Naive thymus-derived CD4-positive, alpha-beta T cell (primary cell): ENCODE results near the gene SWSAP1. TPM values are rescaled to one million over a fixed set of nuclear protein-coding genes. Genes with fewer than 3 reads are reported as not detected.

ENCODE experiments used
- ATAC-seq: fragments of 150-1000 bp; cut with Tn5 transposase; 2 replicates; pipeline ENCODE4 v1.10.0; 2021; ENCODE audit warnings: mild to moderate bottlenecking, moderate library complexity
- CTCF ChIA-PET: fragments of 350-600 bp; sonication (Branson Sonifier 250); formaldehyde crosslinking; loops from one replicate; lab custom pipeline; 2021; ENCODE audit warnings: antibody characterized with exemption; lab: Charles Lee
- POLR2A ChIA-PET: fragments of 350-600 bp; sonication (Branson Sonifier 250); formaldehyde crosslinking; loops from one replicate; lab custom pipeline; 2021; ENCODE audit warnings: antibody characterized with exemption, inconsistent platforms; lab: Charles Lee
- DNase-seq, 9 donors: peaks; one replicate each; pipeline versions ENCODE4 v3.0.0 to v3.0.0-alpha.2; 2020 to 2022; ENCODE audit warnings: mixed read lengths in 1 of 9
- H3K27ac ChIP-seq: one replicate; pipeline ENCODE4 v1.7.0; 2013; ENCODE audit warnings: mild to moderate bottlenecking, low read depth, low read length, moderate library complexity
- H3K27me3 ChIP-seq, 2 donors: one replicate each; pipeline ENCODE4 v1.7.0; 2013; ENCODE audit warnings: low read length in 2 of 2, mild to moderate bottlenecking in 2 of 2, moderate library complexity in 2 of 2; ENCODE audit not compliant: control insufficient read depth in 2 of 2, insufficient read depth in 2 of 2
- H3K36me3 ChIP-seq, 3 experiments: 1 replicate in 2 of 3; 2 replicates in 1 of 3; pipeline ENCODE4 v1.7.0; 2013; ENCODE audit warnings: low read length in 3 of 3, mild to moderate bottlenecking in 3 of 3, moderate library complexity in 1 of 3; ENCODE audit not compliant: insufficient read depth in 3 of 3, control insufficient read depth in 2 of 3
- H3K4me1 ChIP-seq, 2 donors: one replicate each; pipeline ENCODE4 v1.7.0; 2013; ENCODE audit warnings: low read length in 2 of 2, mild to moderate bottlenecking in 2 of 2, moderate library complexity in 1 of 2; ENCODE audit not compliant: control insufficient read depth in 2 of 2, insufficient read depth in 2 of 2
- H3K4me3 ChIP-seq: 2 replicates; pipeline ENCODE4 v1.7.0; 2013; ENCODE audit warnings: mild to moderate bottlenecking, low read length
- H3K9me3 ChIP-seq, 3 experiments: 1 replicate in 2 of 3; 2 replicates in 1 of 3; pipeline ENCODE4 v1.7.0; 2013; ENCODE audit warnings: low read length in 3 of 3; ENCODE audit not compliant: control insufficient read depth in 2 of 3
- H3K27ac Mint-ChIP-seq, 9 donors: one replicate each; pipeline ENCODE4 v1.8.0; 2020 to 2022; ENCODE audit warnings: mixed read lengths in 9 of 9, mild to moderate bottlenecking in 8 of 9, moderate library complexity in 5 of 9, inconsistent platforms in 2 of 9
- H3K27me3 Mint-ChIP-seq, 5 donors: one replicate each; pipeline ENCODE4 v1.8.0; 2021 to 2022; ENCODE audit warnings: mixed read lengths in 5 of 5, mild to moderate bottlenecking in 1 of 5
- H3K36me3 Mint-ChIP-seq, 5 donors: one replicate each; pipeline ENCODE4 v1.8.0; 2020 to 2022; ENCODE audit warnings: mixed read lengths in 5 of 5, mild to moderate bottlenecking in 3 of 5, inconsistent platforms in 1 of 5
- H3K4me1 Mint-ChIP-seq, 7 donors: one replicate each; pipeline ENCODE4 v1.8.0; 2020 to 2022; ENCODE audit warnings: mixed read lengths in 7 of 7, mild to moderate bottlenecking in 3 of 7, inconsistent platforms in 1 of 7
- H3K4me3 Mint-ChIP-seq, 10 donors: one replicate each; pipeline ENCODE4 v1.8.0; 2020 to 2022; ENCODE audit warnings: mild to moderate bottlenecking in 10 of 10, mixed read lengths in 10 of 10, moderate library complexity in 6 of 10, inconsistent platforms in 2 of 10
- H3K9me3 Mint-ChIP-seq, 11 donors: one replicate each; pipeline ENCODE4 v1.8.0; 2020 to 2022; ENCODE audit warnings: mixed read lengths in 11 of 11, mild to moderate bottlenecking in 4 of 11, inconsistent platforms in 1 of 11, moderate library complexity in 1 of 11
- intact Hi-C, 2 donors: fragments of 100-400 bp; cut with micrococcal nuclease; formaldehyde crosslinking; loops; one replicate each; pipeline ENCODE4 v1.15.1; 2023
- polyA plus RNA-seq, 2 donors: library from polyadenylated mRNA; unstranded; fragments of 300-500 nt; fragmentation: Illumina TruSeq; gene quantifications; one replicate each; pipeline ENCODE4 v1.2.3, GENCODE V29; 2021
- total RNA-seq, 6 experiments: library from RNA in 5 of 6; stranded (reverse) in 5 of 6; gene quantifications; 1 replicate in 5 of 6; 2 replicates in 1 of 6; pipeline ENCODE4 v1.2.3 and lab custom pipeline; 2021 to 2026

Gene SWSAP1
- total and polyA plus RNA-seq, 7 experiments from 2014 or later: 3.4 to 7.3 (median 4.1) TPM

GRCh38 chr19:11356676-11357550, 17.6 kb upstream of the SWSAP1 start:
- Mint-ChIP-seq H3K9me3 (peaks cover 0 to 5% (median 0%) of the 10 kb centered on the region in 11 donors), H3K36me3 (no peaks in the 10 kb centered on the region), H3K4me1 (peaks cover 9 to 19% (median 13%) of the 10 kb centered on the region in 7 donors), H3K4me3 (peak overlapping the region in 8 of 10 donors; percentile 72 to 90 (median 82)), H3K27ac (no peak overlapping the region), H3K27me3 (peaks cover 0 to 17% (median 7%) of the 10 kb centered on the region in 5 donors)
- Histone ChIP-seq H3K27ac (no peak overlapping the region), H3K4me1 (peaks cover 3 to 4% of the 10 kb centered on the region in 2 donors), H3K27me3 (peaks cover 0 to 6% of the 10 kb centered on the region in 2 donors), H3K4me3 (no peak overlapping the region), H3K9me3 (no peaks in the 10 kb centered on the region), H3K36me3 (no peaks in the 10 kb centered on the region)
- DNase-seq (no peak), ATAC-seq (no peak)
- CTCF ChIA-PET: no interaction called here
- intact Hi-C loops: no loop called here
- POLR2A ChIA-PET: interaction anchor here (0.7 to 1.3 kb wide), 2 partner anchors 10 to 18 kb away, joined by 3 to 4 read pairs; partner anchors contain the start of genes CCDC159, SWSAP1 and TMEM205

GRCh38 chr19:11359421-11359820, 15.0 kb upstream of the SWSAP1 start:
- no peak overlapping the region for H3K4me3 ChIP-seq
- H3K27me3 ChIP-seq: peaks cover 0 to 6% of the 10 kb centered on the region in 2 donors
- H3K4me1 Mint-ChIP-seq: peaks cover 9 to 16% (median 12%) of the 10 kb centered on the region in 7 donors
- peak overlapping the region in 1 of 10 donors; percentile 14 for H3K4me3 Mint-ChIP-seq
- ChIA-PET CTCF (no interaction called here), POLR2A (interaction anchor here (0.8 kb wide), 1 partner anchor 16 kb away, joined by 3 read pairs; no protein-coding TSS in a partner anchor)
- peaks cover 0 to 4% (median 0%) of the 10 kb centered on the region in 5 donors for H3K36me3 Mint-ChIP-seq
- no peak overlapping the region for H3K27ac Mint-ChIP-seq
- H3K9me3 Mint-ChIP-seq: peaks cover 0 to 5% (median 0%) of the 10 kb centered on the region in 11 donors
- peaks cover 0 to 17% (median 7%) of the 10 kb centered on the region in 5 donors for H3K27me3 Mint-ChIP-seq
- no peak overlapping the region for H3K27ac ChIP-seq
- no peak for DNase-seq
- no peak for ATAC-seq
- H3K36me3 ChIP-seq: peaks cover 0 to 11% (median 0%) of the 10 kb centered on the region in 3 experiments
- no peaks in the 10 kb centered on the region for H3K9me3 ChIP-seq
- peaks cover 3 to 4% of the 10 kb centered on the region in 2 donors for H3K4me1 ChIP-seq
- intact Hi-C loops: no loop called here

DNA sequence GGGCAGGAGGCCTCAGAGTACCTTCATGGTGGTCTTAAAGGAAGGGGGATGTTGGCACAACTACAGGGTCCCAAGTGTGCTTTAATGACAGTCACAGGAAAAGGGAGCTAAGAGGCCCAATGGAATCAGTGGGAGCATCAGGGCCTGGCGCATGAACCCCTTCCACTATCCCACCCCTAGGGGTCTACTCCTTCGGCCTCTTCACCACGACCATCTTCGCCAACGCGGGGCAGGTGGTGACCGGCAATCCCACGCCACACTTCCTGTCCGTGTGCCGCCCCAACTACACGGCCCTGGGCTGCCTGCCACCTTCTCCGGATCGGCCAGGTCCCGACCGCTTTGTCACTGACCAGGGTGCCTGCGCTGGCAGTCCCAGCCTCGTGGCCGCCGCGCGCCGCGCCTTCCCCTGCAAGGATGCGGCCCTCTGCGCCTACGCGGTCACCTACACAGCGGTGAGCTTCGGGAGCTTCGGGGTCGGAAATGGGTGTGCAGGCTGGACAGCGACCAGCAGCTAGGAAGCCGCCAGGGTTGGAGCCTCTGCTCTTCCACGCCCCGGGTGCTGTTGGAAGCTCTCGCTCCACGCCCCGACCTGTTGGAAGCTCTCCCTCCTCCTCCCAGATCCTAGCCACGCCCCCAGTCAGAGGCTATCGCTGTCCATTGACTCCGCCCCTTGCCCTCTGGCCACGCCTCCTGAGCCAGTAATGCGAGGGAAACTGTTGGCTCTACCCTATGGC, 13.3 kb upstream of the SWSAP1 start:
- Histone ChIP-seq H3K4me1 (no peaks in the 10 kb centered on the region), H3K4me3 (no peak overlapping the region), H3K27me3 (peaks cover 0 to under 1% of the 10 kb centered on the region in 2 donors), H3K27ac (no peak overlapping the region), H3K36me3 (peaks cover 0 to 26% (median 0%) of the 10 kb centered on the region in 3 experiments), H3K9me3 (no peaks in the 10 kb centered on the region)
- intact Hi-C loops: no loop called here
- Mint-ChIP-seq H3K9me3 (peaks cover 0 to 5% (median 0%) of the 10 kb centered on the region in 11 donors), H3K4me3 (no peak overlapping the region), H3K27me3 (peaks cover 0 to 10% (median 2%) of the 10 kb centered on the region in 5 donors), H3K36me3 (peaks cover 0 to 9% (median 0%) of the 10 kb centered on the region in 5 donors), H3K27ac (no peak overlapping the region), H3K4me1 (peaks cover 2 to 9% (median 4%) of the 10 kb centered on the region in 7 donors)
- ATAC-seq (no peak), DNase-seq (no peak)
- CTCF ChIA-PET: interaction anchor here (0.6 kb wide), 1 partner anchor 43 kb away, joined by 3 read pairs; no protein-coding TSS in a partner anchor
- POLR2A ChIA-PET: interaction anchor here (1.9 kb wide), 1 partner anchor 13 kb away, joined by 6 read pairs; the partner anchor contains the start of gene SWSAP1

GRCh38 chr19:11361771-11362731, 12.4 kb upstream of the SWSAP1 start:
- H3K4me3 Mint-ChIP-seq: no peak overlapping the region
- peaks cover 0 to 3% (median 0%) of the 10 kb centered on the region in 11 donors for H3K9me3 Mint-ChIP-seq
- ChIA-PET POLR2A (interaction anchor here (1.9 kb wide), 1 partner anchor 12 kb away, joined by 6 read pairs; the partner anchor contains the start of gene SWSAP1), CTCF (interaction anchor here (1.9 kb wide), 1 partner anchor 13 kb away, joined by 4 read pairs; the partner anchor contains the start of gene SWSAP1)
- intact Hi-C loops: no loop called here
- Histone ChIP-seq H3K4me1 (no peaks in the 10 kb centered on the region), H3K27me3 (no peaks in the 10 kb centered on the region), H3K36me3 (peaks cover 0 to 26% (median 0%) of the 10 kb centered on the region in 3 experiments), H3K27ac (no peak overlapping the region), H3K4me3 (no peak overlapping the region), H3K9me3 (no peaks in the 10 kb centered on the region)
- H3K36me3 Mint-ChIP-seq: peaks cover 0 to 9% (median 0%) of the 10 kb centered on the region in 5 donors
- H3K4me1 Mint-ChIP-seq: peaks cover 0 to 7% (median 0%) of the 10 kb centered on the region in 7 donors
- ATAC-seq (no peak), DNase-seq (no peak)
- H3K27ac Mint-ChIP-seq: no peak overlapping the region
- H3K27me3 Mint-ChIP-seq: peaks cover 0 to 4% (median 0%) of the 10 kb centered on the region in 5 donors

DNA sequence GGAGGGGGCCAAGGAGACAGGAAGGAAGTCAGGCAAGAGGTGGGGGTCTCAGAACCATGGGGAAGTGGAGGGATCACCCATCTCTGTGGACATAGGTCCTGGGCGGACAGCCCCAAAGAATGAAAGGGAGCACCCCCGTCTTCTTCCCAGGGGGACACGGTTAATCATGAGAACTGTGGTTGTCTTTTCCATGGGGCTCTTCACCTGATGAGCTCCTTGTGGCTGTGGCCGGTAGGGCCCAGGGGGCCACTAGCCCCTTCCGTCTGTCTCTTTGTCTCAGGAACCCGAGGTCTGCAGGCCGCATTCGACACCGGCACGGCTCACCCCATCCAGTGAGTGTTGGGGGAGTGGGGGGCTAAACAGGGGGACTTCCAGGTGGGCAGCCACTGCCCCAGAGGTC, 10.6 kb upstream of the SWSAP1 start:
- Histone ChIP-seq H3K36me3 (peaks cover 0 to 35% (median 0%) of the 10 kb centered on the region in 3 experiments), H3K27me3 (no peaks in the 10 kb centered on the region), H3K4me3 (no peak overlapping the region), H3K9me3 (no peaks in the 10 kb centered on the region), H3K27ac (no peak overlapping the region), H3K4me1 (no peaks in the 10 kb centered on the region)
- Mint-ChIP-seq H3K36me3 (peaks cover 0 to 17% (median 6%) of the 10 kb centered on the region in 5 donors), H3K4me1 (peaks cover 0 to 2% (median 0%) of the 10 kb centered on the region in 7 donors), H3K9me3 (no peaks in the 10 kb centered on the region), H3K27ac (no peak overlapping the region), H3K27me3 (peaks cover 0 to 1% (median 0%) of the 10 kb centered on the region in 5 donors), H3K4me3 (no peak overlapping the region)
- POLR2A ChIA-PET: no interaction called here
- no peak for ATAC-seq
- intact Hi-C loops: no loop called here
- CTCF ChIA-PET: interaction anchor here (1.9 kb wide), 1 partner anchor 11 kb away, joined by 4 read pairs; the partner anchor contains the start of gene SWSAP1
- DNase-seq: no peak
